ENCODE data around the gene PABPN1L. TPM values are rescaled to one million over a fixed set of nuclear protein-coding genes. Genes with fewer than 3 reads are reported as not detected.

The PABPN1L gene
- total RNA-seq (not detected), polyA plus RNA-seq (not detected)

- DNase-seq, result no peak
- POLR2A ChIA-PET (ENCODE audit: partially characterized antibody), result interaction anchor here (0.7 kb wide), 1 partner anchor 9 kb away, joined by 3 read pairs; no protein-coding TSS in a partner anchor
- peaks cover 6 to 10% of the 10 kb centered on the region in 2 donors for H3K27me3 Mint-ChIP-seq
- no peaks in the 10 kb centered on the region for H3K27me3 ChIP-seq (ENCODE audit: insufficient read depth, low read length)
- no peaks in the 10 kb centered on the region for H3K4me1 ChIP-seq (ENCODE audit: insufficient read depth, low read length)
- H3K9me3 Mint-ChIP-seq, result no peaks in the 10 kb centered on the region
- no peak within 1 kb of the TSS for H3K27ac Mint-ChIP-seq
- CTCF ChIA-PET (ENCODE audit: partially characterized antibody), result interaction anchor here (1.4 kb wide), 1 partner anchor 8 kb away, joined by 3 read pairs; no protein-coding TSS in a partner anchor
- H3K36me3 ChIP-seq (ENCODE audit: insufficient read depth, low read length), result peaks cover 14% of the 10 kb centered on the region
- no peak within 1 kb of the TSS for H3K4me3 Mint-ChIP-seq
- intact Hi-C loops (cut with micrococcal nuclease), result no loop called here
- no peak within 1 kb of the TSS for H3K4me3 ChIP-seq (ENCODE audit: low read length in 2 of 2)
- H3K4me1 Mint-ChIP-seq, result peaks cover 0 to 3% (median under 1%) of the 10 kb centered on the region in 4 donors
- peaks cover 3 to 5% of the 10 kb centered on the region in 2 donors for H3K36me3 Mint-ChIP-seq
- no peak within 1 kb of the TSS for H3K27ac ChIP-seq (ENCODE audit: low read depth, low read length)
- no peaks in the 10 kb centered on the region for H3K9me3 ChIP-seq (ENCODE audit: control insufficient read depth in 1 of 2, low read length in 2 of 2)
These were observed at the start of gene PABPN1L for GRCh38 chr16:88866151-88866920. PABPN1L (minus strand) TSS chr16:88866660; CDS start chr16:88866606, 54 bp downstream.

GRCh38 chr16:88915639-88916327 is 49.3 kb upstream of the PABPN1L start:
- peaks cover 2 to 6% of the 10 kb centered on the region in 2 donors for H3K27me3 Mint-ChIP-seq
- H3K27ac ChIP-seq (ENCODE audit: low read depth, low read length), result no peak overlapping the region
- POLR2A ChIA-PET (ENCODE audit: partially characterized antibody), result no interaction called here
- CTCF ChIA-PET (ENCODE audit: partially characterized antibody), result no interaction called here
- H3K4me3 ChIP-seq (ENCODE audit: low read length in 2 of 2), result no peak overlapping the region
- intact Hi-C loops (cut with micrococcal nuclease), result no loop called here
- no peak overlapping the region for H3K27ac Mint-ChIP-seq
- peaks cover 3% of the 10 kb centered on the region for H3K4me1 ChIP-seq (ENCODE audit: insufficient read depth, low read length)
- H3K4me3 Mint-ChIP-seq, result no peak overlapping the region
- no peaks in the 10 kb centered on the region for H3K9me3 Mint-ChIP-seq
- H3K4me1 Mint-ChIP-seq, result peaks cover 0 to 2% (median under 1%) of the 10 kb centered on the region in 4 donors
- no peaks in the 10 kb centered on the region for H3K9me3 ChIP-seq (ENCODE audit: control insufficient read depth in 1 of 2, low read length in 2 of 2)
- no peaks in the 10 kb centered on the region for H3K36me3 ChIP-seq (ENCODE audit: insufficient read depth, low read length)
- H3K36me3 Mint-ChIP-seq, result no peaks in the 10 kb centered on the region
- no peaks in the 10 kb centered on the region for H3K27me3 ChIP-seq (ENCODE audit: insufficient read depth, low read length)
- DNase-seq, result no peak

- POLR2A ChIA-PET (ENCODE audit: partially characterized antibody), result no interaction called here
- H3K4me3 Mint-ChIP-seq, result no peak overlapping the region
- Histone ChIP-seq H3K9me3 (ENCODE audit: control insufficient read depth in 1 of 2, low read length in 2 of 2) (no peaks in the 10 kb centered on the region), H3K27ac (ENCODE audit: low read depth, low read length) (no peak overlapping the region), H3K4me3 (ENCODE audit: low read length in 2 of 2) (no peak overlapping the region), H3K36me3 (ENCODE audit: insufficient read depth, low read length) (no peaks in the 10 kb centered on the region), H3K4me1 (ENCODE audit: insufficient read depth, low read length) (no peaks in the 10 kb centered on the region), H3K27me3 (ENCODE audit: insufficient read depth, low read length) (no peaks in the 10 kb centered on the region)
- no peaks in the 10 kb centered on the region for H3K9me3 Mint-ChIP-seq
- no peak for DNase-seq
- CTCF ChIA-PET (ENCODE audit: partially characterized antibody), result no interaction called here
- peaks cover 0 to 2% (median 0%) of the 10 kb centered on the region in 4 donors for H3K4me1 Mint-ChIP-seq
- H3K36me3 Mint-ChIP-seq, result no peaks in the 10 kb centered on the region
- intact Hi-C loops (cut with micrococcal nuclease), result no loop called here
- peaks cover 2 to 6% of the 10 kb centered on the region in 2 donors for H3K27me3 Mint-ChIP-seq
- H3K27ac Mint-ChIP-seq, result no peak overlapping the region
These were observed 48.4 kb upstream of the PABPN1L start for GRCh38 chr16:88914750-88915368.

- ChIA-PET CTCF (ENCODE audit: partially characterized antibody) (no interaction called here), POLR2A (ENCODE audit: partially characterized antibody) (no interaction called here)
- Histone ChIP-seq H3K27ac (ENCODE audit: low read depth, low read length) (no peak overlapping the region), H3K9me3 (ENCODE audit: control insufficient read depth in 1 of 2, low read length in 2 of 2) (no peaks in the 10 kb centered on the region), H3K4me1 (ENCODE audit: insufficient read depth, low read length) (no peaks in the 10 kb centered on the region), H3K4me3 (ENCODE audit: low read length in 2 of 2) (no peak overlapping the region), H3K36me3 (ENCODE audit: insufficient read depth, low read length) (no peaks in the 10 kb centered on the region), H3K27me3 (ENCODE audit: insufficient read depth, low read length) (no peaks in the 10 kb centered on the region)
- H3K4me1 Mint-ChIP-seq, result peaks cover 0 to 2% (median 0%) of the 10 kb centered on the region in 4 donors
- peak overlapping the region in 1 of 8 donors; percentile 22 for H3K4me3 Mint-ChIP-seq
- H3K9me3 Mint-ChIP-seq, result no peaks in the 10 kb centered on the region
- intact Hi-C loops (cut with micrococcal nuclease), result no loop called here
- H3K36me3 Mint-ChIP-seq, result no peaks in the 10 kb centered on the region
- H3K27me3 Mint-ChIP-seq, result peaks cover 2 to 6% of the 10 kb centered on the region in 2 donors
- H3K27ac Mint-ChIP-seq, result no peak overlapping the region
- DNase-seq, result no peak
These were observed 47.4 kb upstream of the PABPN1L start for GRCh38 chr16:88913870-88914269.

GRCh38 chr16:88913001-88913612 is 46.6 kb upstream of the PABPN1L start:
- Mint-ChIP-seq H3K36me3 (no peaks in the 10 kb centered on the region), H3K4me3 (no peak overlapping the region), H3K9me3 (no peaks in the 10 kb centered on the region), H3K27me3 (peaks cover 2 to 6% of the 10 kb centered on the region in 2 donors), H3K4me1 (peaks cover 0 to 2% (median 0%) of the 10 kb centered on the region in 4 donors), H3K27ac (no peak overlapping the region)
- no peak overlapping the region for H3K27ac ChIP-seq (ENCODE audit: low read depth, low read length)
- intact Hi-C loops (cut with micrococcal nuclease), result no loop called here
- H3K27me3 ChIP-seq (ENCODE audit: insufficient read depth, low read length), result no peaks in the 10 kb centered on the region
- H3K36me3 ChIP-seq (ENCODE audit: insufficient read depth, low read length), result no peaks in the 10 kb centered on the region
- H3K4me3 ChIP-seq (ENCODE audit: low read length in 2 of 2), result no peak overlapping the region
- no peaks in the 10 kb centered on the region for H3K9me3 ChIP-seq (ENCODE audit: control insufficient read depth in 1 of 2, low read length in 2 of 2)
- POLR2A ChIA-PET (ENCODE audit: partially characterized antibody), result no interaction called here
- no peak for DNase-seq
- CTCF ChIA-PET (ENCODE audit: partially characterized antibody), result no interaction called here
- H3K4me1 ChIP-seq (ENCODE audit: insufficient read depth, low read length), result no peaks in the 10 kb centered on the region

DNA sequence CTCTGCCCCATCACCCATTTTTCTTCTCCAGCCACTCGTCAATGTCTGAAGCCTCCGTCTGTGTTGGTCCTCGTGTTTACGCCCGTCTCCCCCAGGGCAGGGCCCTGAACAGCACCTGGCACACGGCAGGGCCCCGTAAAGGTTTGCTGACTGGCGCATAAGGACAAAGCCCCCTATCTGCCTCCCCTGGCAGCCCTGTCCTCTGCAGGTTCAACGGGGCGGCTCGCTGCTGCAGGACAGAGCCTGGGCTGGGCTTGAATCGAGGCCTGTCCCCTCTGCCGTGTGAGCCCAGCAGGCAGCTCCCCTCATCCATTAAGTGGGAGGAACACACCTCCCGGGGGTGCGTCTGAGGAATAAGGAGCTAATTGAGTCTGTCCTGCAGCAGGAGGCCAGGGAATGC is 46.1 kb upstream of the PABPN1L start:
- no peak overlapping the region for H3K4me3 Mint-ChIP-seq
- no peak overlapping the region for H3K27ac Mint-ChIP-seq
- Histone ChIP-seq H3K27ac (ENCODE audit: low read depth, low read length) (no peak overlapping the region), H3K9me3 (ENCODE audit: control insufficient read depth in 1 of 2, low read length in 2 of 2) (no peaks in the 10 kb centered on the region), H3K4me1 (ENCODE audit: insufficient read depth, low read length) (no peaks in the 10 kb centered on the region), H3K27me3 (ENCODE audit: insufficient read depth, low read length) (no peaks in the 10 kb centered on the region), H3K4me3 (ENCODE audit: low read length in 2 of 2) (no peak overlapping the region), H3K36me3 (ENCODE audit: insufficient read depth, low read length) (no peaks in the 10 kb centered on the region)
- ChIA-PET CTCF (ENCODE audit: partially characterized antibody) (no interaction called here), POLR2A (ENCODE audit: partially characterized antibody) (no interaction called here)
- peaks cover 2 to 6% of the 10 kb centered on the region in 2 donors for H3K27me3 Mint-ChIP-seq
- no peak for DNase-seq
- H3K4me1 Mint-ChIP-seq, result peaks cover 0 to 2% (median 0%) of the 10 kb centered on the region in 4 donors
- intact Hi-C loops (cut with micrococcal nuclease), result no loop called here
- no peaks in the 10 kb centered on the region for H3K36me3 Mint-ChIP-seq
- H3K9me3 Mint-ChIP-seq, result no peaks in the 10 kb centered on the region

DNA sequence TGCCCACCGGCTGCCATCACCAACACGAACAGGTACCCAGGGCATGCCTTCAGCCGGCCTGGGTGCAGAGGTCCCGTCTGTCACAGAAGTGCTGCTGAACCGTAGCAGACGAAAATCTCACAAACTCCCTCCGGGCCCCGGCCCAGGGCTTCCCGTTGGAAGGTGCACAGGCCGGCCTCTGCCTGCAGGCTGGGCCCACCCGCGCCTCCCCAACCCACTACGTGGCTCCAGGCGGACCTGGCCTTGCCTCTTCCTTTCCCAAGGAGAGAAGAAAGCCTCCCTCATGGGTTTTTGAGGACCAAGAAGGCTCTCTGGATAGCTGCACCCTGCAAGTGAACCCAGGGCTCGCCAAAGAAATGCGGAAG is 45.5 kb upstream of the PABPN1L start:
- H3K27me3 Mint-ChIP-seq, result peaks cover 2 to 6% of the 10 kb centered on the region in 2 donors
- ChIA-PET CTCF (ENCODE audit: partially characterized antibody) (no interaction called here), POLR2A (ENCODE audit: partially characterized antibody) (no interaction called here)
- H3K36me3 Mint-ChIP-seq, result no peaks in the 10 kb centered on the region
- H3K4me3 Mint-ChIP-seq, result no peak overlapping the region
- DNase-seq, result no peak
- no peaks in the 10 kb centered on the region for H3K27me3 ChIP-seq (ENCODE audit: insufficient read depth, low read length)
- H3K4me1 Mint-ChIP-seq, result peaks cover 0 to 2% (median 0%) of the 10 kb centered on the region in 4 donors
- H3K27ac Mint-ChIP-seq, result no peak overlapping the region
- no peak overlapping the region for H3K4me3 ChIP-seq (ENCODE audit: low read length in 2 of 2)
- no peaks in the 10 kb centered on the region for H3K36me3 ChIP-seq (ENCODE audit: insufficient read depth, low read length)
- no peaks in the 10 kb centered on the region for H3K4me1 ChIP-seq (ENCODE audit: insufficient read depth, low read length)
- no peaks in the 10 kb centered on the region for H3K9me3 Mint-ChIP-seq
- H3K9me3 ChIP-seq (ENCODE audit: control insufficient read depth in 1 of 2, low read length in 2 of 2), result no peaks in the 10 kb centered on the region
- H3K27ac ChIP-seq (ENCODE audit: low read depth, low read length), result no peak overlapping the region
- intact Hi-C loops (cut with micrococcal nuclease), result no loop called here

Data from CD4-positive, alpha-beta memory T cell (primary cell).